Activated CD4-positive, alpha-beta T cell treated with anti-CD3 and anti-CD28 coated beads, Interleukin-2, amount 50 U/mL, for 48 hours (primary cell): Measurements from ENCODE around the gene C2orf49.
A peak's percentile ranks its signal among the peaks of the same experiment; 100 is the strongest.

ENCODE experiments used
- DNase-seq, 2 experiments: peaks; one replicate each; pipeline ENCODE4 v3.0.0-alpha.2; 2020

C2orf49 gene

DNA sequence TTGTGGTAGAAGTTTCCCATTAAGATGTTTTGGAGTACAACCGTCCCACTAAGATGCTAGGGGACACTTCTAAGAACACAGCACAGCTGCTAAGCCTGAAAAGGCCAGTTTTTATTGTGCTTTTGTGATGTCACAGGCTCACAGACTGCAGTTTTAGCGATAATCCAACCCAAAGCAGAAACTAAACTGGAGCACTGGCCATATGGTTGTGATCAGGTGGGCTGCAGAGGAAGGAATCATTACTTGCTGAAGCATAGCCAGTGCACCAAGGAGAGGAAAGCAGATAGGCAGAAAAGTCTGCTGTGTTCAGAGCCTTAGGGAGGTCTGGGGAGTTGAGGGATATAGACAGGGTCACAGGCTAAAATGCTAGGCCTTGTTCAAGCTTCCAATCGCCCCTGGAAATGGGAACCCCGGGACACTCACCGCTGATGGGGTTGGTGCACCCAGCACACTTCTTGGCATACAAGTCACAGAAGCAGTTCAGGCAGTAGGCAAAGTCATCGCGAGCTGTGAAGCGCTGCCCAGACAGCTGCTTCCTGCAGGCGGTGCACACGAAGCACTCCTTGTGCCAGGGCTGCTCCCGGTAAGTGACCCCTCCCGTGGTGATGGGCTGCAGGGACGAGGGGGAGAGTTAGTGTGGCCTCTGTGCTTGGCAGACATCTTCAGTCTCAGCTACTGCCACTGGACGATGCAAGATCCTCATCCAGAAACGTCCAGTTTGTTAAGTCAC is 25.7 kb downstream of the C2orf49 start:
- DNase-seq = no peak

- no peak for DNase-seq
Measured at GRCh38 chr2:105364436-105365139, 27.2 kb downstream of the C2orf49 start.

GRCh38 chr2:105365206-105365605 is 27.9 kb downstream of the C2orf49 start:
- DNase-seq = no peak

DNA sequence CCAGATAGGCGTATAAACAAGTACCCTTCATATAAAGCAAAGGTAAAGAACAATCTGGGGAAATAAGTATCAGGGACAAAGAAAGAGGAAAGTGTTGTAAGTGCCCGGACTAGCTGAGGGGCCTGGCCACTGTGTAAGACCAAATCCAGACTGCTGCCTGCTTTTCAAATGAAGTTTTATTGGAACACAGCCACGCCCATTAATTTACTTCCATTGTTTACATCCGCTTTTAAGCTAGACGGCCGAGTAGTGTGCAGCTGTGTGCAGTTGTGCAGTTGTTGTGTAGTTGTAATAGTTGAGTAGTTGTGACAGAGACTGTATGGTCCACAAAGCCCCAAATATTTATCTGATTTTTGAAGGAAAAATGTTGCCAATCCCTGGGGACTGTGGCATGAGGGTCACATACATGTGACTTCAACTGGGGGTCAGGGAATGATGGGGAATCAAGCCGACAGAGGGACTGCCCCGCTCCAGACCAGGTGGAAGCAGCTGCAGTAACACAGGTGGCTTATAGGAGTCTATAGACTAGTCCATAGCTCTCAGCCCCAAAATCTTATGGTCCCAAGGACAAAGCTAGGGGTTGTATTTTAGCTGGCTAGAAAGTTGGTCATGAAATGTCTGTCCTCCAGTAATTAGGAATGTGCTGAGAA is 31.5 kb downstream of the C2orf49 start:
- DNase-seq = no peak

- DNase-seq = peak; percentile 91 to 93
Measured at GRCh38 chr2:105369777-105370690, 32.7 kb downstream of the C2orf49 start.

GRCh38 chr2:105371156-105371555 is 33.8 kb downstream of the C2orf49 start:
- no peak for DNase-seq

DNA sequence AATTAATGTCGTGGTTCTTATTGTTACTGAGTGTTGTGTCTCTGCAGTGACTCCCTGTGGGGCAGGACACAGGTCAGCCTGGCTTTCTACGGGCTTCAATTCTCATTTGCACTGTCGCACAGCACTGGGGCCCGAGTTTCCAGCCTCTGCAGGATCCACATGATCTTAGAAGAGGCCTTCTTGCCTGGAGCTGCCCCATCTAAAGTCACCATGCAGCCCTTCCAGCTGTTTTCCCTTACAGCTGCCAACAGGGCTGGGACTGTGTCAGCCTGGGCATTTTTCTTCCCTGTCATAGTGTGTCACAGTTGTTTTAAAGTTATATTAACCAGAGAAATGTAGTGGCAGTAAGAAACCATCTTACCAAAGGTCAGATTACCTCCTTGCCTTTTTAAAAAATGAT is 34.5 kb downstream of the C2orf49 start:
- DNase-seq = no peak

DNA sequence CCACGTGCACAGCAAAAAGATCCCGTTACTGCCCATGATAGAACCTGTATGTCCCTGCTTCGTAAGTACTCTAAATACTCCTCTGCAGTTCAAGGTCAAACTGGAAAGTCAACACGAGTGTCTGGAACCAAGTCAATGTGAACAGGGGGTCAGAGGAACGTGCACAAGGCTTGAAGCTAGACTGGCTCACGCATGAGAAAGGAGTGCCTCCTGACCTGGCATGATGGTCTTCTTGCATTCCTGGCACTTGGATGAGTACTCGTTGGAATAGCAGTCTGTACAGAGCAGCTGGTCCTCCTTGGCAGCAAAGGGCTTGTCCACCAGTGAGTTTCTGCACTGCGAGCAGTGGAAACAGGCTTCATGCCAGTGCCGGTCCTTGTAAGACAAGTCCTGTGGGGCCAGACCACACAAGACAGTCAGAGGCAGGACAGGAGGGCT is 36.0 kb downstream of the C2orf49 start:
- no peak for DNase-seq

DNA sequence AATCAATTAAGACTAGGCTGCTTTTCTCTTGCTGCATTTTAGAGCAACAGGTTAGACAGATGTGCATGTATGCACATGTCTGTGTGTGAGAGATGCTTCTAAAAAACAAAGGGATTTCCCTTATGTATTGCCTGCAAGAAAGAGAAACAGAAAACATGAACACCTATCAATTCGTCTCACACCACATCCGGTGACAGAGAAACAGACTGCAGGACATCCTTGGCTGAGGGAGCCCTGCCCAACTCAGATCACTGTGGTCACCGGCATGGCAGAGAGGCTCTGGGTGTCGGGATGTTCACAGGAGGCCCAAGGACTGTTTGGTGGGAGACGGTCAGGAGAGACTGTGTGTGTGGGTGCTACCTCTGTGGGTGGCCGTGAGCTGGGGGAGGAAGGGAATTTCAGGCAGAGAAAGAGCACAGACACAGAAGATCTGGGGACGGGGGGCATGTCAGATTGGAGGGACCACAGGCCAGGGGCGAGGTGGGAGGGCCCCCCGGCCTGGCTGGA is 36.6 kb downstream of the C2orf49 start:
- DNase-seq = peak; percentile 14 to 18

DNA sequence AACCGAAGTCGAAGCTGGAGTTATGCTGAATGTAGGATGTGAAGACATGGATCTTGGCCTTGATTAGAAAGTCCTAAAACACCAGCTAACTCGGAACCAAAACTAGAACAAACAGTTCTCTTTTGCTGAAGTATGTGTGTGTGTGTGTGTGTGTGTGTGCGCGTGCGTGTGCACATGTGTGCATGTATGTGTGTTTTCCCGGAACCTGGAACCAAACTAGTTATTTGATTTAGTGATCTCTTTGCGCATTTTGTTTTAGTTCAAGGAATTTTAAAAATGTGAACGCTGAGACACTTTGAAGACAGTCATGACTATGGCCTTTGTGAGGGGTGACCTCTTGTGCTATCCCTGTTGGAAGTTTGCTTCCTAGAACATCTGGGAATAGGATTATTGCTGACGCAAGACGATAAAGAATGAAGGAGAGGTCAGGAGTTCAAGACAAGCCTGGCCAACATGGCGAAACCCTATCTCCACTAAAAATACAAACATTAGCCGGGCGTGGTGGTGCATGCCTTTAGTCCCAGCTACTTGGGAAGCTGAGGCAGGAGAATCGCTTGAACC is 37.7 kb downstream of the C2orf49 start:
- DNase-seq = no peak

GRCh38 chr2:105376010-105376409 is 38.7 kb downstream of the C2orf49 start:
- DNase-seq = no peak

DNA sequence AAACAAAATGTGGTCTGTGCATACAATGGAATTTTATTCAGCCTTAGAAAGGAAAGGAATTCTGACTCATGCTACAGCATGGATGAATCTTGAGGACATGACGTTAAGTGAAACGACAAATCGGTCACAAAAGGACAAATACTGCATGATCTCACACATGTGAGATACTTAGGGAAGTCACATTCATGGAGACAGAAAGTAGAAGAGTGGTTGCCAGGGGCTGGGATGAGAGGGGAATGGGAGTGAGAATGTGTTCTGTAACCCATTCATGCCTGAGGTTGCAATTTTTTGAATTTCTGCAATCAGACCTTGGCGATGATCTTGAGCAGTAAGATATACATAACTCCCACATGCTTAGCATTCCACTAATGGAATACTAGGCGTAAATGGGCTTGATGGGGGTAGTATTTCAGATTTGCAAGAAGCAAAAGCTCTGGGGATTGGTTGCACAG is 39.5 kb downstream of the C2orf49 start:
- DNase-seq = no peak

DNA sequence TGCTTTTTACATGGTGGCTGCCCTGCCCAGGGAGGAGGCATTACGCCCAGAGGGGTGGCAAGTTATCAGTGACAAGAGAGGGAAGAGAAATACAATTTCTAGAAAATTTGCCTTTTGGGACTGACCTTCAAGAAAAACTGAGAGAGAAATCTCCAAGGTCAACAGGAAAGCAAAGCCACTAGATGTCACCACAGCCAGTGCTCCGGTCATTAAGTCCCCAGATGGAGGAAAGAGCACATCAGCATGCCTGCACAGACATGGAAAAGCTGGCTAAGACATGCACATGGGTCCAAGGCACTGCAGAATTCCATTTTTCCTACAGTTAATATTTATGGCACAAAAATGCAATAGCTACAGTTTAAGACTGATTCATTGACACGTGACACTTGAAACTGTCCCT is 40.5 kb downstream of the C2orf49 start:
- no peak for DNase-seq

DNA sequence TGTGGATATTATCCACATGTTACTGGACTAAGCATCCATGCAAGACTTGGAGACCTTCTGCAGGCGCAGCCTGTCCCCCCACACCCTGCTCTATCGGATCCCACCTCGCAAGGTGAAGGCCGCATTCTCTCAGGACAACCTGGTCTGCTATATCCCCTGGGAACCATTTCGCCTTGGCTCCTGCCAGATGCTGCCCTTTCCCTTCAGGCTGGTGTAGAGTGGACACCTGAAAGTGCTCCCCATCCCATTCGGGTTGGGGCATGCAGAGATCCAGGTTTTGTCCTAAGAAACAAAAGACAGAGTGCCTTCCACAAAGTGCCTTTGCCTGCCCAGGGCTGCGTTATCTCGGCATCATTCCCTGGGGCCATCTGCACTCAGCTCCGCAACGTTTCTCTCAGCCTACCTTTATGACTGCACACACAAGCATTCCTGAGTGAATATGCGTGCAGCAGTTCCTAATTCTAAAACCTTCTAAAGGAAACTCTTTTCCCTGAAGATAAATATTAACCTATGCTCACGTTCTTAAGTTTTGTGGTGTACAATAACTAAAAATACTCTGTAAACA is 41.0 kb downstream of the C2orf49 start:
- no peak for DNase-seq

DNA sequence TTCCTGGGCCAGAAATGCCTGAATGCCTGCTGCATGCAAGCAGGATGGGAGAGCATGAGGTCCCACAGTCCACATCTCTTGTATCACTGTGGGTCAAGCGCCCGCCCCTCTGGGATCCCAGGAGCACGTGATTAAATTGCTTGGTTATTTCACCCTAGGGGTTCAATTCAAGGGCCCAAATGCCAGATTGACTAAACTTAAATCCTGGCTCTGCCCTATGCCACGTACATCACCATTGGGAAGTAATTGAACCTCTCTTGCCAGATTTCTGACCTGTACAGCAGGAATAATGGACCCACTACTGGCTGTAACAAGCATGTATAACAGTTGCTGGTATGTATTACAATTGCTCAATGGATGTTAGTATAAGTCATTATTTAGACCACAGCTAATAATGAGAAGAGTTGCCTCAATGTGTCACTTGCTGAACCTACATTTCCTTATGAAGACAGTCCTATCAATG is 41.6 kb downstream of the C2orf49 start:
- no peak for DNase-seq

- no peak for DNase-seq
Measured at GRCh38 chr2:105379741-105380186, 42.4 kb downstream of the C2orf49 start.

GRCh38 chr2:105380432-105381100 is 43.2 kb downstream of the C2orf49 start:
- DNase-seq = no peak

DNA sequence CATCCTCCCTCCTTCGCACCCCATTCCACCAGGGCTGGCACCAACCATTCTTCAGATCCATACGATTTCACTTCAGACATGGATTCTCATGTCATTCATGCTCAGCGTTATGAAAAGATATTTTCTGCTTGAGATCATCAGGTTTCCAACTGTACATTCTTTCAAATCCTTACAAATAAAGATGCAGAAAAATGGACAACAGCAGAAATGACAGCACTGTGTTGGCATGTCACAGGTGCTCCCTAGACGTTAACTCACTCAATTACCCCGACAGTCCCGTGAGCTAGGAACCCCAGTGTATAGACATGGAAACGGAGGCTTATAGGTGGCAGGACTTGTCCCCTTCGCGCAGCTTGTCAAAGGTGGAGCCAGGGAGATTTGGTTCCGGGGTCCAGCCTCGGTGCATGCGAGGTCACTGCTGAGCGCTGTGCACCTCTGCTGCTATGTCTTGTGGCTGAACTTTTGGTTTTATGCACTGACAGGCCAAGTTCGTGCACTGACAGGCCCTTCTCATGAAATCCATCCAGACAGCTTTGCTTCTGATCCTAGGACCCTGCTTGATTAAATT is 43.8 kb downstream of the C2orf49 start:
- DNase-seq = no peak

DNA sequence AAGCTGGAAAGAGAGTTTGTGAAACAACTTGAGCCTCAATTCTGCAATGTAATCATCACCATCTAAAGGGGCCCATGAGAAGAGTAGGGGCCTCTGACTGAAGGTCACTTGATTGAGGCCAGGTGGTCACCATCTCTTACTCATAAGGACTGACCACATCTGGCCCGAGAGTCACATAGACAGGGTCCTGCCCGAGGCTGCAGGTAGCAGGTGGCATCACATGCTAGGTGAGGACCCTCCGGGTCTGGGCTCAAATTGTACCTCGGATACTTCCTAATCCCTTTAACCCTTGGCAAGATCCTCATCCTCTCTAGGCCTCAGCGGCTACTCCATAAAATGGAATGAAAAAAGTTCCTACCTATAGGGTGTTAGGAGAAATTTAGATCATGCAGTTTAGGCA is 44.8 kb downstream of the C2orf49 start:
- DNase-seq = no peak

DNA sequence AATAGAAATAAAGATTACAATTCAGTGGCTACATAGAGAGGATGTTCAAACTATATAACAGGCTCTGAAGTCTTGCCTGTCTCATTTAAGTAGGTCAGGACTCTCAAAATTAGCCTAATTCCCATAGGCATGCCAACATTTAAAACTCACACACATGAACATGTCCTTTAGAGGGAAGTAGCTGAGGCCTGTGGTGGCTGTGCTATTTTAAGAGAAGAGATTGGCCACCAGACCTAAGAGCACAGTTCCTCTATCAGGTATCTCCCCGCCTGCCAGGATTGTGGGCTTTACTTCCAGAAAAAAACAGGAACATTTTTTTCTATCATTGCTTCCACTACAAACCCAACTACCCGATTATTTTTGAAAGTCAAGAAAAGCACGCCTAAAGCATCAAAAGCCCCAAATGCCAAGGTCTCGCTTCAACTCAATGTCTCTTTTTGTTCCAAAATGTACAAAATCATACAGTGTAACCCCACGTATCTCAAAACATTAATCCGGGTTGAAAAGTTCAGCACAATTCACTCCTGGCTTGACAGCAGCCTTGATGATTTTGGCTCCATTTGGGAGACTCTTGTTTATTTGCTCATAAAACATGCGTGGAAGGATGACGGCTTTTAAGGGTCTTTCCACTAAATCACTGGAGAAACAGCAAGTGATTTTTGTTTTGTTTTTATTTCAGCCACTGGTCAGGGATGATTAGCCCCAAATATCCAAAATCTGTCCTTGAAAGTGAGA is 46.3 kb downstream of the C2orf49 start:
- no peak for DNase-seq
